Endometrium (tissue), 2 donors: ENCODE measurements around the gene NDUFS7.
A peak's percentile ranks its signal among the peaks of the same experiment; 100 is the strongest.
"Not testable (repeated sequence)": the region's sequence is repeated elsewhere in the genome, so short reads cannot be mapped to it uniquely, and the experiment has no call there.

Source experiments
- FAIRE-seq: peaks from 2 replicates; lab custom pipeline; 2012; peaks lifted over from hg19 to GRCh38; lab: Jason Lieb, UNC
- donor health status: control.
- donor health status: control.

The NDUFS7 gene

DNA sequence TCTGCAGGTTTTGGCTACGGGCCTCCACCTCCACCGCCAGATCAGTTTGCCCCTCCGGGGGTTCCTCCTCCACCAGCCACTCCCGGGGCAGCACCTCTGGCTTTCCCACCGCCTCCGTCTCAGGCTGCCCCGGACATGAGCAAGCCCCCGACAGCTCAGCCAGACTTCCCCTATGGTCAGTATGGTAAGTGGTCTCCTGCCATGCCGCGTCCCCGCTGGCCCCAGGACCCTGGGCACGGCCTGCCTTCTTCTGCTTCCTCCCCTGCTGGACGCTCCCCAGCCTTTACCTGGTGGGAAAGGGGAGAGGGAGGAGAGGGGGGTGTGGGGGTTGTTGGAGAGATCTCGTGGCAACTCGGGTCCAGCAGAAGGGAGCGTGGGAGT is 48.8 kb downstream of the NDUFS7 start:
- FAIRE-seq, result no peak

DNA sequence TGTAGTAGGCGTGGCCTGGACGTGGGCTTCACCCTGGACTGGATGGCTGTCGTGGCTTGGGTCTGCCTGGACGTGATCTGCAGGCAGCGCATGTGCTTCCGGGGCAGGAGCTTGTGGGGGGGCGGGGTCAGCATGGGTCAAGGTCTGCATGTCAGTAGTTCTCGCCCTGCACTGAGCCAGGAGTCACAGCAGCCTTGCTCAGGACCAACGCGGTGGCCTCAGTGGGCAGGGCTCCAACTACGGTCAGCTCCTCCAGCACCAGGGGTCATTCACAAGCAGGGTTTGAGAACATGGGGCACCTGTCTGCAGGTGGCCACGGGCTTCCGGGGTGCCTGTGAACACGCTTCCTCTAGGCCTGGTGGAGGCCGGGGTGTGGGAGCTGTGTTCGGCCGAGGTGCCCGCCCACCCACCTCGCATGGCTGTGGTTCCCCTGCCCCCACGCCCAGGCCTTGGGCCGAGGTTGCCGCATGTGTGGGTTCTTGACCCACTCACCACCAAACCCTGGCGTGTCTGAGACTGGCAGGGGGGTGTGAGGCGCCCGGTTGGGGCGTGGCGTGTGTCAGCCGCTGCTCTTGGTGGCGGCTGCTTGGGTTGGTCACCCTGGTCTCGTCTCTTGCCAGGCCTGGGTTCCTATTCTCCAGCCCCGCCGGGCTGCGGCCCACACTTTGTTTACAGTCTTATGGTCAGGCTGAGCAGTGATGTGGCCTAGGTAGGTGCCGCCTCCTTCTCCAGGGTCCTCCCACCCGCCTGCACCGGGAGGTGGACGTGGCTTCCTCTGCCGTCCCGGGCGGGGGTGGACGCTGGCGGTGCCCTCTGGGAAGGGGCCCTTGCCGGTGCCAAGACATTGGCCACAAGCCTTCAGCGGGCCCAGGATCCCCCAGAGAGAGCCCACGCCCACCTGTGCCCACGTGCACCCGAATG is 49.7 kb downstream of the NDUFS7 start:
- no peak for FAIRE-seq

DNA sequence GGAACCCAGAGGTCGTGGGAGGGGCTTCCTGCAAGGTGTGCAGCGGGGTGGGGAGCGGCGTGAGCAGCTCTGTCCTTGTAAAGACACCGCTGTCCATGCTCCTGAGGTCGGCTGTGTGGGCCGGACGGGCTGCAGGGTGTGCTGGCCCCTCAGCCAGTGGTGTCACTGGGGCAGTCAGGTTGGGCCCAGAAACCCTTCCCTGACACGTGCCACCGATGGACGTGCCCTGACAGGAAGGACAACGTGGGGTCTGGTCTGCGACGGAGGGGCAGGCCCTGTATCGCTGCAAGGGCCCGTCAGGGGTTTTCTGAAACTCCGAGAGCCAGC is 50.3 kb downstream of the NDUFS7 start:
- no peak for FAIRE-seq

DNA sequence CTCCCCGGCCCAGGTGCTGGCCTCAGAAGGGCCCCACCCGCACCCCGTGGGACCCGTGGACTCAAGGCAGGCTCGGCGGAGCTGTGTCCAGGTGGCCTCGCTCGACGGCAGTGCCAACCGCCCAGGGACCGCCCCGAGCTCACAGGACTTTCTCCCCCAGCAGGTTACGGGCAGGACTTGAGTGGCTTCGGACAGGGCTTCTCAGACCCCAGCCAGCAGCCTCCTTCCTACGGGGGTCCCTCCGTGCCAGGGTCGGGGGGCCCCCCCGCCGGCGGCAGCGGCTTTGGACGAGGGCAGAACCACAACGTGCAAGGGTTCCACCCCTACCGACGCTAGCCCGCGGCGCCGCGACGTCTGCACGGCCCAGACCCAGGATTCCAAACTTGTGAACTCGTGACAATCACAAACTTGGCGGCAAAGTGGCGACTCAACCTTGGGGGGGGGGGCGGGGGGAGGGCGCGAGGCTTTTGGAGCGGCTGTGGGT is 50.9 kb downstream of the NDUFS7 start:
- FAIRE-seq, result no peak

DNA sequence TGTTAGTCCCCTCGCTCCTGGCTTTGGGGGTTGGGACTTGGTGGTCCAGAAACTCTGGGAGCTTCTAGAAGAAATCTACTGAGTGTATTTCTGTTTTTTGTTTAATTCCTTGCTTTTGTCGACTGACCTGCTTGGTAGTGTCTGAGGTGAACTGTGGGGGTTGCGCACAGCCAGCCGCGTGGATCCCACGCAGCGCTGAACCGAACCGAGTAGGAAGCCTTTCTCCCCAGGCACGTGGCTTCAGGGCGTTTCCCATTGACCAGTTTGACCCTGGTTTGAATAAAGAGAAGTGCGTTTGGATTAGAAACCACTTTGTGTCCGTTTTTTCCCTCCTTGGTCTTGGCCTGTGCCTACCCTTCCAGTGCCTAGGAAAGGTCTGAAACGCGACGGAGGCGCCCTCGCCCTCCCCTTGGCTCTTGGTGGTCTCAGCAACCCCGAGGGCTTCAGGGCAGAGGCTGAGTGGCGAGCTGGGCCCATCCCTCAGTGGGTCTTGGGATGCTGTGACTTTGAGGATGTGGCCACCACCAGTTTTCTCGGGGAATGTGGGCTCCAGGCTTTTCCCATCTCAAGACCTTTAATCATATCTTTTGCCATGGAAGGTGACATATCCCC is 51.8 kb downstream of the NDUFS7 start:
- no peak for FAIRE-seq

DNA sequence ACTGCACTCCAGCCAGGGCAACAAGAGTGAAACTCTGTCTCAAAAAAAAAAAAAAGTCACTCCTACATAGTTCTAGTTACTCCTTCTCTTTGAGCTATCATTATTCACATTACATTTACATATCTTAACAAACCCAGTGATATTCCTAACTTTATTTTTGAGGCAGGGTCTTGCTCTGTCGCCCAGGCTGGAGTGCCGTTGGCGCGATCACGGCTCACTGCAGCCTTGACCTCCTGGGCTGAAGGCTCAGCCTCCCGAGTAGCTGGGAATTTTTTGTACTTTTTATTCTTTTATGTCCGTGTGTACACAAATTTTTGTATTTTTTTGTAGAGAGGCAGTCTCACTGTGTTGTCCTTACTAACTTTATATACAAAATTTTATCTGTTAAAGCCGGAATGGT is 53.9 kb downstream of the NDUFS7 start:
- FAIRE-seq, result no peak

GRCh38 chr19:1438035-1438932 is 54.6 kb downstream of the NDUFS7 start, which contains the start of gene RPS15:
Gene RPS15, plus strand, starts transcription at chr19:1438396. Its CDS starts 30 bp downstream, at chr19:1438426.
- FAIRE-seq, result peak; percentile 37

GRCh38 chr19:1438933-1439354 is 55.2 kb downstream of the NDUFS7 start:
- FAIRE-seq, result no peak

- not testable (repeated sequence) for FAIRE-seq
Observed at GRCh38 chr19:1439525-1440417, 56.1 kb downstream of the NDUFS7 start.

DNA sequence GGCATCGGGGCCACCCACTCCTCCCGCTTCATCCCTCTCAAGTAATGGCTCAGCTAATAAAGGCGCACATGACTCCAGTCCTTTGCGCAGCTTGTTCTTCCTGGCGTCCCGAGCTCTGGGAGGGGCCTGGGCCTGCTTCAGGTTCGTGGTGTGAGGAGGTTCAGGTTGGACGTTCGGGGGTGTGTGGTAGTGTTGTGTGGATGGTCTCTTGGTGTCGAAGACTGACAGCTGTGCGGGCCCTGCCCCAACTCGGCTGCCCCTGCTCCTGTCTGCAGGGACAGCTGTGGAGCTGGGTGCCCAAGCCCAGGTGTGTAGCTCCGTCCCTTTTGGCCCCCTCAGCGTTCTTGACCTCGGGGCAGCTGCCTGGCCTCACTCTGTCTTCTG is 56.7 kb downstream of the NDUFS7 start:
- no peak for FAIRE-seq

DNA sequence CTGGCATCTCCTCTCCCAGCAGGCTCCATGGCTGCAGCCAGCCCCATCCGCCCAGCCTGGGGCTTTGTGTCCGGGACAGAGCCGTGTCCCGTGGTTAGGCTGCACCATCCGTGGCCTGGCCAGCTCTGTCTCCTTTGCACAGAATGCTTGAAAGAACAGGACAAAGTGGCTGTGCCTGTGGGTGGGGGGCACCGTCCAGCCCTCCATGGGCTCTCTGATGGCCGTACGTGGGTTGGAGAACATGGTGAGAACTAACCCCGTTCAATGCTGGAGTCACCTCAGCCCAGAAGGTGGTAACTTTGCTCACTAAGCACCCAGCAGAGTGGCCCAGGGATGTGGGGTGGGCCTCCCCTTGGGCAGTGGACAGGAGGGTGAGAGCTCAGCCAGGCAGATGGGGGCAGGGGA is 57.3 kb downstream of the NDUFS7 start:
- FAIRE-seq, result no peak

GRCh38 chr19:1441677-1442438 is 58.2 kb downstream of the NDUFS7 start:
- FAIRE-seq, result no peak
